GM21528 (cell line): Measurements from ENCODE around the gene PRKG1.
A peak's percentile ranks its signal among the peaks of the same experiment; 100 is the strongest.
"Not testable (repeated sequence)": the region's sequence is repeated elsewhere in the genome, so short reads cannot be mapped to it uniquely, and the experiment has no call there.

Experiments
- ATAC-seq: cut with Tn5 transposase; IDR thresholded peaks from one replicate; pipeline ENCODE4 v1.9.1; 2021; ENCODE audit warnings: mild to moderate bottlenecking, moderate library complexity; ENCODE audit not compliant: unreplicated experiment, low FRiP score

The PRKG1 gene

DNA sequence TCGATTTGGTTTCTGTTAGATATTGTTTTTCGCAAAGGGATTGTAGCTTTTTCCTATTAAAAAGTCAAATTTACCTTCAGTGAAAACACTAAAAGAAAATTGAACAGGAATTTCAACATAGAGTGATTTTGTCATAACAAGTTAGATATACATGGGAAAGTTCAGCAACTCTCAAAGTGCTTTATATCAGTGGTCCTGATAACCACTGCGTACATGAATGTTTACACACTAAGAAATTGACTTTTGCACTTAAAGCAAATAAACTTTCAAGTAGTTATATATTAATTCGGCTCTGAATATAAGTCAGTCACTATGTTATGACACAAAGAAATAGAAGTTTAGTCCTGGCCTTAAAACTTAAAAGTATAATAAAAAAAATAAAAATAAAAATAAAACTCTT, 1138.5 kb downstream of the PRKG1 start:
- ATAC-seq = no peak

DNA sequence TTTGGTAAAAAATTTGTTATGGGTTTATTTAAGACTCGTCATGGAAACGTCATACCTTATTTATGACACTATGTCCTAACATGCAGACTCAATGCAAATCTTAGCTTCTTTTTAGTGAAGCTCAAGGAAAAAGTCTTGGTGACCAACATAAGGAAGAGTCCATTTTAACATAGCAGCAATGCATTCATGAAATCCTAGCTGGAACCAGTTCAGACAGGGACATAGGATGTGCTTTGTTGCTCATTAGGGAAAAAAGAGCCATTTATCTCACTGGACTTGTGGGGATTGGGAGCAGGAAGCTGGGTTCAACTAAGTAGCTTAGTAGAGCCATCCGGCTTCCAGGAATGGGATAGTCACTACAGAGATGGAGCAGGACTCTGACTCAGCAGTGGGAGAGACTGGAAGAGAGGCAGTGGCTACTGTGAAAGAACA, 1139.0 kb downstream of the PRKG1 start:
- ATAC-seq = no peak

DNA sequence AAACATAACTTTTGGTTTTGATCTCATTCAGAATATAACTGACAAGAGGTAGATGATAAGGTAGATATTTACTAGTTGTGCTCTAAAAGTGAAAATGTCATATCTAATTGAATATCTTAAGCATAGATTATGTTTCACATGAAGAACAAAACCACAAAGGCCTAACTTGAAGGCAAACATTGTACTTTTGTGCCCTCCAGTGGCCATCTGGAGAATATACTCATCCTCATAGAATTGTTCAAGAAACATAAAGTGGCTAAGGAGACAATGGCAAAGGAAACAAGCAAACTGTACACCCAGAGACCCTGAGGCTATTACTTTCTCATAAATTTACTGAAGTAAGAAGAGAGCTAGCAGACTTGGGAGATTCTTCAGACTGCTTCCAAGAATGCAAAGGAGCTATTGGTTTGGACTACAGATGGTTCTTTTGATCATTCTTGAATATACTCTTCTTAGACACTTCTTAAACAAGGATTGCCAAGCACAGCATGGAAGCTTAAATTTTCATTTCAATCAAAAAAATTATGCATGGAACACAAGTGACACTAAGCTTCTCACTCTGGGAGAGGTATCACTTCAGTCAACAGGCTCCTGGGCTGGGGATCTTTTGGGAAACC, 1141.6 kb downstream of the PRKG1 start:
- peak; percentile 72 for ATAC-seq

DNA sequence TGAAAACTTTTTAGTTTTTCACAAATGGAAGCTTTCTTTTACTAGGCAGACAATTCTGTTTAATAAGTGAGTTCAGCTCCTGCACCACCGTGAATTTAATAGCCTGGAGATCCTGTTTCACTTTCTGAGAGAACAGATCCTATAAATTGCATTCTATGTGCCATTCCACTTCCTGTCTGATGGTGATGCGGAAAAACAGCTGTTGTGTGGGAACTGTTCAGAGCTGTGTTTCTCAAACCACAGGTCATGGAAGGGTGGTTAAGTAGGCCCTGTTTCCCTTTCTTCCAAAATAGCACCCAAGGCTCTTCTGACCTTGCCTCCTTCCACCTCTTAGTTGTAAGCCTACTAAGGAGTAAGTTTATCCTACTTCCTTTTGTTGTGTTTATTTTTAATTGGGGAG, 1142.6 kb downstream of the PRKG1 start:
- peak; percentile 84 for ATAC-seq

DNA sequence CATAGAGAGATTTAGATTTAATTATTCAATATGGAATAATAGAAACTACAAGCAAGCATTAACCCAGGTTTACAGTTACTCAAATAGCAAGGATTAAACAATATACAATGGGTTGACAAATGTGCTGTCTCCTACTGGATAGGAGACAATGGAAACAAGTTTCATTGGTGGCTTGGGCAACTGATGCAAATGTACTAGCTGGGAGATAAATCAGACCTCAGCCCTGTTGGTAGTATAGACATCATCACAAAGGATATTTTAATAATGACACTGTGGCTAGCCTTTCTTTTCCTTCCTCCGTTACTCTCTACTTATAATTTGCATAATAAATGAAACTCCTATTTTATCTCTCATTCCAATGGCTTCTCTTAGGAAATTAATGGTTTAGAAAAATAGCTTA, 1143.2 kb downstream of the PRKG1 start:
- ATAC-seq = no peak

DNA sequence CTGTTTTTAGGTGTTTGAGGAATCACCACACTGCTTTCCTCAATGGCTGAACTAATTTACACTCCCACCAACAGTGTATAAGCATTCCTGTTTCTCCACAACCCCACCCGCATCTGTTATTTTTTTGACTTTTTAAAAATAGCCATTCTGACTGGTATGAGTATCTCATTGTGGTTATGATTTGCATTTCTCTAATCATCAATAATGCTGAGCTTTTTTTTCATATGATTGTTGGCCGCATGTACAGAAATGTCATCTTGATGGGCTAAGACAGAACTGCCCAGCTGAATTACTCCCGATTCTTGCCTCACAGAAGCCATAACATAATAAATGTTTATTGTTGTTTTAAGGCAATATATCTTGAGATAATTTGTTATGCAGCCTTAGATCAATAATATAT, 1146.7 kb downstream of the PRKG1 start:
- no peak for ATAC-seq

DNA sequence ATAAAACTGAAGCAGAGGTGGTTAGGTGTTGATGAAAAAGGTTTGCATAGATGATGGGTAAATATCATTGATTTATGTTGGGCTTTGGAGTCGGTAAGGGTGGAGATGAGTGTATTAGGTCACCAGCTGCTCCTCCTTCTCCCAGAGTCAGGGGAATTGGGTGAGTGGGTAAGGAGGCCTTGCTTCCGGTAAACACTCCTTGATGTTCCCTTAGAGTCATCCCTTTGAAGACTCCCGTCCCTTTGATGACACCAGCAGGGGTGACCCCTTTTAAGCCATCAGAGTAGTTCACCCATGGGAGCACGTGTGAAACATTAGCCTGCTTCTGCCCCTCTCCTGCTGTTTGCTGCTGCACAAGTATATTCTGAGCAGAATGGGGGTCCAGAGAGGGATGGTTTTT, 1147.6 kb downstream of the PRKG1 start:
- ATAC-seq = no peak

DNA sequence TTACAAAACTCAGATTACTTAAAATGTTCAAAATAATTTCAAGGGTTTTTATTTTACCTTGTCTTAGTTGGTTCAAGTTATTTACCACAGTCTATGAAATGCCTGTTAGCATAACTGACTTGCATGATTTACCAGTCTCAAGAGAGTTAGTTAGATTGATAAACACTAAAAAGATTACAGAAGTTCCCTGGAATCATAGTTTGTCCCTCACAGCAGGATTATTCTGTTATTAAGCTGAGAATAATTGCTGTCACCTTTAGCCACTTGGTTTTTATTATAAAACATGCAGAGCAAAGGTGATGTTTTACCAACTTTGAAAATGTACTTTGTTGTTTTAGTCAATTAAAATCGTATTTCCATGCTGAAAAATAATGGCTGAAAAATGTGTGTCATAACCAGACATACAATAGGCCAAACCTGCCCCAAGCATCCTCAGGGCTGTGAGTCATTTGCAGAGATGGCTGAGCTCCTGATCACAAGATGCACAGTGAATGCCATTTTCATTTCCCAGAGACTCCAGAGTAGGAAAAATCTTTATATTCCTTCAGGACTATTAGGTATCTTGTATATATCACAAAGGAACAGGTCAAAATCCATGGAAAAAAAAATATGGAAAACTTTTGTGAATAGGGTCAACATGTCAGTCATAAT, 1152.0 kb downstream of the PRKG1 start:
- no peak for ATAC-seq

DNA sequence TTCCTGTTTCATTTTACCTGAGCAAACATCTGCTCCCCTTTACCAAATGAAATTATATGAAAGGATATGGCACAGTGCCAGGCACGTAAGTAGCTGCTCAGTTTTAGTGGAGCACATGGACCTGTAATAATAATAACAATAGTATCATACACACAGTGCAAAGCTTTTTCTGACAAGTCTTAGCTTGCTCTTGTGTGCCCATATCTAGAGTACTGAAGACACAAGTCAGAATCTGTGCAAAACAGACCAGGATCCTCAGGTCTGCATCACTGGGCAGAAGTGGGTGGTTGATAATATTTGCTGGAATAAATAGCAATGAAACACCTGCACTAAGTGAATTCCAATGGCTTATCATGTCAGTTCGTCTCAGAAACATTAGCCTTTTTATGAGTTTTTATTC, 1154.3 kb downstream of the PRKG1 start:
- ATAC-seq = no peak

DNA sequence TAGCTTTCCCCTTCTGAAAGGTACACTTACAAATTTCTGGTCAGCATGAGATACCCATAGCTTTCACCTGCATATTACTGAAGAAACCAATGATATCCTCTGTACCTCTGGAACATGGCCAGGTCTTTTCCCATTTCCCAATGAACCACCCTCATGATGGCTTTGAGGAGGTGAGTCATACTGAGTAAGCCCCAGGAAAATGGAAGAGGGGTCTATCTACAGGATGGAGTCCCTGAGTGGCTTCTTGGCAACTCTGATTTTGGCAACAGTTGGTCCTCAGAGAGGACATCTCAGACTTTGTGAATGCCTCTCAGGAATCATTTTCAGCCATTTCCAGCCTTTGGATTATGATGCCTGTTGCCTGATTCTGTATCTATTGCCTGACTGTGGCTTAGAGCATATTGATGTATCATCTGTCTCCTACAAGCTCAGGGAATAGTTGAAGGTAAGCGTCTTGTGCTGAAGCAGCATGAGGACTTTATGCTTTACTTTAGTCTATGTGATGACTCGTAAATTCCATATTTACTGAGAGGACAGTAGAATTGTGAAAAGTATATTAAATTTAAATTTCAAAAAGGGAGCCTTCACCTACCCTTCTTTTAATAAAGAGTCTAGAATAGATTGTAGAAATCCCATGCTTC, 1155.1 kb downstream of the PRKG1 start:
- no peak for ATAC-seq

DNA sequence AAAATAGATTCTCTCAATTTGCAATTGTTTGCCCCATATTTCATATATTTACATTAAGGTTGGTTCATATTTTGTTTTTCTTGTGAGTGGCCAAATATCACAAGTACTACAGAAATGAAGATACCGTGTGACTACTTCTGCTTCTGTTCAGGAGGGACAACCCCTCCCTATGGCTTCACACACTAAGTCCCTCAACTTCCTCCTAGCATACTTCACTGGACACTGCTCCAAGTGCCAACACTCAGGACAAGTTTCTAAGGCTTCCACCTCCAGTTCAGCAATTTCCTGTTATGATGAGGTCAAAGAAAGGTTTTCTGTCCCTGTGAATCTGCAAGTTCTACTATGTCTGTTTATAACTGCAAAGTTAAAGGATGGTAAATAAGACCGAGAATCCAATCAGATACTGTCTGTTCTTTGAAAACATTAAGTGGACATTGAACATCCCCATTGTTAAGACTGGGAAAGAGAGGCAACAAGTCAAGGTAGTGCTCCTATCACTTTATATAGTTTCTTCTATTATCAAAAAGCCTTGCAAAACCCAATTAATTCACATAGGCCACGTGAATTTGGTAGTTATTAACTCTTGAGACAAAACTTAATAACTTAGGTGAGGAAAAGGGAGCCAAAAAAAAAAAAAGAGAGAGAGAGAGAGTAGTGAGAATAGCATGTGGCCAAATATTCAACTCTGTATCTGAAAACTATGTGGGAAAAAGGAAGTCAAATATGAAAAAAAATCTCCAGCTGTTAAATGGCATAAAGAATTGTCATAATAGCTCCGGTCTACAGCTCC, 1158.5 kb downstream of the PRKG1 start:
- peak; percentile 82 for ATAC-seq

DNA sequence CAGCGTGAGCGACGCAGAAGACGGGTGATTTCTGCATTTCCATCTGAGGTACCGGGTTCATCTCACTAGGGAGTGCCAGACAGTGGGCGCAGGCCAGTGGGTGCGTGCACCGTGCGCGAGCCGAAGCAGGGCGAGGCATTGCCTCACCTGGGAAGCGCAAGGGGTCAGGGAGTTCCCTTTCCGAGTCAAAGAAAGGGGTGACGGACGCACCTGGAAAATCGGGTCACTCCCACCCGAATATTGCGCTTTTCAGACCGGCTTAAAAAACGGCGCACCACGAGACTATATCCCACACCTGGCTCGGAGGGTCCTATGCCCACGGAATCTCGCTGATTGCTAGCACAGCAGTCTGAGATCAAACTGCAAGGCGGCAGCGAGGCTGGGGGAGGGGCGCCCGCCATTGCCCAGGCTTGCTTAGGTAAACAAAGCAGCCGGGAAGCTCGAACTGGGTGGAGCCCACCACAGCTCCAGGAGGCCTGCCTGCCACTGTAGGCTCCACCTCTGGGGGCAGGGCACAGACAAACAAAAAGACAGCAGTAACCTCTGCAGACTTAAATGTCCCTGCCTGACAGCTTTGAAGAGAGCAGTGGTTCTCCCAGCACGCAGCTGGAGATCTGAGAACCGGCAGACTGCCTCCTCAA, 1159.2 kb downstream of the PRKG1 start:
- peak; percentile 23 for ATAC-seq

DNA sequence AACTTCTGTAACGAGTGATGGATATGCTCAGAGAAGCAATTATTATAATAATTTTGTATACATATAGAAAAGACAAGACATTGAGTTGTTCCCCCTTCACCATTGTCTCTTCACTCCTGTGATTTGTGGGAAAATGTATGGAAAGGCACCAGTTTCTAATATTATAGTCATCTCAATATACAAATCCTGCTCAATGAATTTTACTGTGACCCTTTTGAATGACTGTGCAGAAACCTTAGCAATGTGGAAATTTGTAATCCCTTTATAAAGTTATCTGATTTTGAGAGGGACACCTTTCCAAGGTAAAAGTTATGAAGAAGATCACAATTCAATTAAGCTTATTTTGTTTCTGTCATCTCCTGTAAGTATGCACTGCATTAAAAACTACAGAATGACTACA, 1165.5 kb downstream of the PRKG1 start:
- ATAC-seq = no peak

DNA sequence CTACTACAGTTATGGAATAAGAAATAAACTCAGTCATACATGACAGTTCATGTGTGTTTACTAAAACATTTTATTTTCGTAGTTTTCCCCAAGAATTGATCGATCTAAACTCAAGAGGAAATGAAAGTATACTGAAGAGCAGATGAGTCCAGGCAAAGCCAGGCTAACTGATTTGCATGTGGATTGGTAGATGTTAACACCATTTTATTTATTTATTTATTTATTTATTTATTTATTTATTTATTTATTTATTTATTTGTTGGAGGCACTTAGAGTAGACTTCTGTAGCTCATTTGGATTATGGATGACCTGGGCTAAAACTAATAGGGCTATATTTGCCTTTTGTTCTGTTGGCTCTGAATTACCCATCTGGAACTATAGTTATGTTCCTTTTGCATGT, 1171.3 kb downstream of the PRKG1 start:
- no peak for ATAC-seq

DNA sequence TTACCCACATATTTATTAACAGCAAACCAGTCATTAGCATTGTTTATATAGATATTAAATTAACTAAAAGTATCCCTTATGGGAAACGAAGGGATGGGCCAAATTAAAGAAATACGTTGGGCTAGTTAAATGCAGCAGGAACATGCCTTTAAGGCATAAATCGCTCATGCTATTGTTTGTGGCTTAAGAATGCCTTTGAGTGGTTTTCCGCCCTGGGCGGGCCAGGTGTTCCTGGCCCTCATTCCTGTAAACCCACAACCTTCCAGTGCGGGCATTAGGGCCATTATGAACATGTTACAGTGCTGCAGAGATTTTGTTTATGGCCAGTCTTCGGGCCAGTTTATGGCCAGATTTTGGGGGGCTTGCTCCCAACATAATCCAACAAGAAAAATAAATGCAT, 1173.6 kb downstream of the PRKG1 start:
- not testable (repeated sequence) for ATAC-seq

DNA sequence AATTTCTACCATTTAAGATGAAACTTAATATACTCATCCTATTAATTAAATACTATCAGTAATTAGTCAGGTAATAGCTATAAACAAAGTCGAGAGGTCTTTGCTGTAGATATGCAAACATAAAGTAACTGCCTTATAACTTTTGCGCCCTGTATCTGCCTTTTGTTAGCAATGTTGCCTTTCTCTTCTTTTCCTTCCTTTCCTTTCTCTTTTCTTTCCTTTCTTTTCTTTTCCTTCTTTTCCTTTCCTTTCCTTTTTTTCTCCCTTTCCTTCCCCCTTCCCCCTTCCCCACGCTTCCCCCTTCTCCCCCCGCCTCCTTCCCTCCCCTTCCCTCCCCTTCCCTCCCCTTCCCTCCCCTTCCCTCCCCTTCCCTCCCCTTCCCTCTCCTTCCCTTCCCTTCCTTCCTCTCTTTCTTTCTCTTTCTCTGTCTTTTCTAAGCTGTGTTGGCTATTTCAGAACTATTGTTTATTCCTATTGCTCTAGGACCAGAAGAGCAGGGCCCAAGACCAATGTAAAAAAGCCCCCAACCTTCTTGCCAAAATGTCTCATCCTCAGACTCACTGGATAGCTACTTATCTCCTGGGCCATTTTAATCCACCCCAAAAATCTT, 1174.5 kb downstream of the PRKG1 start:
- no peak for ATAC-seq

DNA sequence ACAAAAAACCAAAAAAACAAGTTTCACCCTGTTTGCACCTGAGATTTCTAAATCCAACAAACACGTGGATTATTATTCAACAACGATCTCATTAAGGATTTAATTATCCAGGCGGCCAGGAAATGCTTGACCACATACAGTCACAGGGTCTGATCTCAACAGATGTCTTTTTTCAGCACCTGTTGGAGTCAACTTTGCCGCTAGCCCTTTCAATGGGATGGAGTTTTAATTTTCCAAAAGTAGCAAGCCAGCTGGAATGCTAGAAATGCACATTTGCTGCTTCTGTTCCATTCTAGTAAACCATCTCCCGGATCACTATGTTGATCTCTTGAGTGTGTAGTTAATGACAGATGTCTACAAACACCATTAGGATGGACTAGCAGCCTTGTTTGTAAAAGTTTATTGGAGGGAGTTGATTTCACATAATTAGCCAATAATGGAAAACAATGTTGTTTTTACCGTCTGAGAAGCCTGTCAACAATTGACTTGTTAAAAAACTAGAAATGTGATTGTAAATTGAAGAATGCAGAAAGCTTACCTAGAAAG, 1175.6 kb downstream of the PRKG1 start:
- ATAC-seq = no peak

DNA sequence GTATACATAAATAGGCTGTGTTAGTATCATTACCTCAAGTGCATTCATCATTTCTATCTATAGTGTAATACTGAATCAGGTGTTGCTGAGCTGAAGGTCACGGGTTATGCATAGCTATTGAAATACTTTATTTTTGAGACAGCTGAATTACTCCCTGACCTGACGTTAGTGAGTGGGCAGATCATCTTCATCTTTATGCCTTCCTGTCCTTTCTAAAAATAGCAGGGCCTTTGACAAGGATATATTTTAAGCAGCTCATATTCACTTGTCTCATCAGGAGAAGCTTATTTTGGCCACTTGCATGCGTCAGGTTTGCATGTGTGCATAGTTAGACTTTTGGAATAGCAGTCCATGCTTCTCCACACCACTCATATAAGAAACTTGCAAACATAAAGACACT, 1176.2 kb downstream of the PRKG1 start:
- no peak for ATAC-seq

DNA sequence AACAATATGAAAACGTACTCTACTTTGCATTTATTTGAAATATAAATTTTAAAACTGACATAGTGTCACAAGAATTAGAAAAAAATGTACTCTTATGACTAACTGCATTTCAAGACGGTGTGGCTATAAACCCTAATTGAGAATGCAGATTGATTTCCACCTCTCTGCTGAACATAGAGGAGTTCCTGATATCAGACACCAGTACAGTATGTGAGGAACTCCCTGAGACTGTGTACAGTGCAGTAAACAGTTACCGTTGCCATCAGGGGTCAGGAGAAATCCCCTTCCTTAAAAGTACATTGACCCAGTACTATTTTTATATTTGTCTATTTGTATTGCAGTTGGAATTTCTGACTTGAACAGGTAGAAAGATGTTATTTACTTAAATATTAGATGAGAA, 1178.0 kb downstream of the PRKG1 start:
- no peak for ATAC-seq
